ENCODE measurements around the gene SLC39A11.

- TF ChIP-seq TAF1 (IDR thresholded peaks at IDR 0.05; ENCODE audit: low read depth, low read length) (no peak), POLR2A (IDR thresholded peaks at IDR 0.05; ENCODE audit: low read depth, low read length) (no peak), POU2F2 (IDR thresholded peaks at IDR 0.05; ENCODE audit: low read depth, low read length) (no peak)
These were observed 479.1 kb downstream of the SLC39A11 start for GRCh38 chr17:72613396-72613795.

Measured in GM12891 (cell line).